HepG2 (cell line): Measurements from ENCODE around the gene PYDC2. TPM values are rescaled to one million over a fixed set of nuclear protein-coding genes. Genes with fewer than 3 reads are reported as not detected.

Source experiments
- ATAC-seq: fragments of 200-7000 bp; cut with Tn5 transposase; 3 replicates; pipeline ENCODE4 v1.9.1; 2020; ENCODE audit warnings: mild to moderate bottlenecking, moderate library complexity
- BruUV-seq: library from RNA; stranded (reverse); fragments of 400-500 nt; replicated peaks from 2 replicates; lab custom pipeline; 2021; lab: Mats Ljungman, UMichigan
- CTCF ChIA-PET: fragments of 300-600 bp; formaldehyde crosslinking; extraction: SDS; loops from one replicate; lab custom pipeline; 2021; ENCODE audit warnings: low total read pairs, inconsistent platforms, low intra/inter-chr PET ratio; lab: Yijun Ruan, JAX
- POLR2A ChIA-PET: fragments of 350-600 bp; sonication (Branson Sonifier 250); formaldehyde crosslinking; loops from one replicate; lab custom pipeline; 2020; ENCODE audit warnings: antibody characterized with exemption, inconsistent platforms; lab: Yijun Ruan, JAX
- DNase-seq: peaks from one replicate; pipeline ENCODE4 v3.0.0-alpha.2; 2015; ENCODE audit warnings: low spot score
- FAIRE-seq: peaks from 3 replicates; lab custom pipeline; 2011; peaks lifted over from hg19 to GRCh38; lab: Jason Lieb, UNC
- H2AFZ ChIP-seq: one replicate; pipeline ENCODE4 v1.6.1; 2011; ENCODE audit warnings: low read length, inconsistent platforms
- H3K27ac ChIP-seq: fragments of 300-600 bp; 3 replicates; pipeline ENCODE4 v1.8.0; 2011; ENCODE audit warnings: mixed run types, mild to moderate bottlenecking, mixed read lengths, low read length, inconsistent platforms; ENCODE audit not compliant: insufficient read depth; ENCODE audit errors: extremely low read length
- H3K27me3 ChIP-seq, 2 experiments: fragments of 200-600 bp in 1 of 2; 2 replicates in 1 of 2; 3 replicates in 1 of 2; pipeline versions ENCODE4 v1.6.0 to v1.8.0; 2011; ENCODE audit warnings: low read length in 2 of 2, mild to moderate bottlenecking in 2 of 2, moderate library complexity in 2 of 2, inconsistent platforms in 1 of 2; ENCODE audit not compliant: insufficient read depth in 2 of 2, control insufficient read depth in 1 of 2
- H3K36me3 ChIP-seq, 2 experiments: fragments of 200-600 bp in 1 of 2; replicated peaks in 1 of 2; 2 replicates in 1 of 2; 3 replicates in 1 of 2; pipeline versions ENCODE4 v1.5.1 to v1.8.0; 2011; ENCODE audit warnings: low read length in 2 of 2, inconsistent platforms in 1 of 2; ENCODE audit not compliant: insufficient read depth in 2 of 2, control insufficient read depth in 1 of 2
- H3K4me1 ChIP-seq: 2 replicates; pipeline ENCODE4 v1.5.1; 2012; ENCODE audit warnings: low read length, inconsistent platforms; ENCODE audit not compliant: insufficient read depth
- H3K4me2 ChIP-seq: 2 replicates; pipeline ENCODE4 v1.6.0; 2011; ENCODE audit warnings: low read depth, low read length, inconsistent platforms
- H3K4me3 ChIP-seq, 3 experiments: fragments of 200-600 bp in 1 of 3; sonication (generic), shearing (Covaris generic) in 1 of 3; replicated peaks in 1 of 3; 2 replicates each; pipeline ENCODE4 v1.5.1; 2011 to 2016; ENCODE audit warnings: low read length in 3 of 3, inconsistent platforms in 2 of 3, low read depth in 2 of 3, mild to moderate bottlenecking in 2 of 3, control low read depth in 1 of 3, mixed read lengths in 1 of 3; ENCODE audit not compliant: insufficient read depth in 1 of 3
- H3K79me2 ChIP-seq: one replicate; pipeline ENCODE4 v1.6.1; 2011; ENCODE audit warnings: low read length, inconsistent platforms; ENCODE audit not compliant: insufficient read depth
- H3K9ac ChIP-seq: 2 replicates; pipeline ENCODE4 v1.6.0; 2011; ENCODE audit warnings: mild to moderate bottlenecking, low read depth, low read length, inconsistent platforms; ENCODE audit not compliant: insufficient read depth
- H3K9me3 ChIP-seq: 2 replicates; pipeline ENCODE4 v1.5.1; 2012; ENCODE audit warnings: mild to moderate bottlenecking, low read length
- H4K20me1 ChIP-seq: 2 replicates; pipeline ENCODE4 v1.6.0; 2011; ENCODE audit warnings: inconsistent platforms, mild to moderate bottlenecking, low read length, moderate library complexity; ENCODE audit not compliant: insufficient read depth
- ARNT2 ChIP-seq: sonication (generic); formaldehyde crosslinking; IDR thresholded peaks from 2 replicates; pipeline ENCODE4 v1.8.0; 2022; ENCODE audit warnings: mild to moderate bottlenecking, low read depth, missing genetic modification reagents, moderate library complexity
- BCL6 ChIP-seq: IDR thresholded peaks from 2 replicates; pipeline ENCODE4 v1.6.1; 2016; ENCODE audit warnings: missing genetic modification reagents, missing compliant biosample characterization
- GMEB2 ChIP-seq: IDR thresholded peaks from 2 replicates; pipeline ENCODE4 v1.6.1; 2016; ENCODE audit warnings: missing biosample characterization, missing genetic modification reagents, low read depth
- HMGA1 ChIP-seq: sonication (generic); formaldehyde crosslinking; conservative IDR thresholded peaks from 2 replicates; pipeline ENCODE4 v1.4.0; 2020; ENCODE audit warnings: missing genetic modification reagents
- IKZF4 ChIP-seq: sonication (generic); formaldehyde crosslinking; IDR thresholded peaks from 2 replicates; pipeline ENCODE4 v1.5.1; 2020; ENCODE audit warnings: borderline replicate concordance, mild to moderate bottlenecking, low read depth, missing genetic modification reagents; ENCODE audit errors: not compliant biosample characterization
- PAX8 ChIP-seq: sonication (generic); formaldehyde crosslinking; IDR thresholded peaks from 2 replicates; pipeline ENCODE4 v1.8.0; 2022; ENCODE audit warnings: mild to moderate bottlenecking, missing genetic modification reagents, borderline replicate concordance
- RXRB ChIP-seq: IDR thresholded peaks from 2 replicates; pipeline ENCODE4 v1.6.1; 2016; ENCODE audit warnings: borderline replicate concordance, missing genetic modification reagents, missing compliant biosample characterization
- SRSF4 ChIP-seq: fragments of 200-400 bp; formaldehyde crosslinking; IDR thresholded peaks from one replicate; pipeline ENCODE4 v1.6.1; 2018; ENCODE audit warnings: mild to moderate bottlenecking, low read depth, low read length, moderate library complexity; ENCODE audit not compliant: poor library complexity, severe bottlenecking
- ZNF501 ChIP-seq: sonication (generic); formaldehyde crosslinking; IDR thresholded peaks from 2 replicates; pipeline ENCODE4 v1.5.1; 2020; ENCODE audit warnings: mild to moderate bottlenecking, moderate library complexity, missing genetic modification reagents
- ZNF576 ChIP-seq: sonication (generic); formaldehyde crosslinking; IDR thresholded peaks from 2 replicates; pipeline ENCODE4 v1.4.0; 2020; ENCODE audit warnings: mild to moderate bottlenecking, missing genetic modification reagents
- WGBS: methylation state at CpG from one replicate; pipeline ENCODE4 v1.1.6; 2017; ENCODE audit warnings: low lambda C conversion rate; 5-methylcytosine and 5-hydroxymethylcytosine counted together
- in situ Hi-C: cut with HindIII; loops from 2 replicates; pipeline ENCODE4 v1.10.0; 2017; ENCODE audit warnings: low pct_unique_long_range_greater_than_20kb; ENCODE audit not compliant: extremely low pct_ligation_motif_present
- intact Hi-C: fragments of 100-400 bp; cut with micrococcal nuclease; formaldehyde crosslinking; loops from one replicate; pipeline ENCODE4 v1.10.0; 2022; ENCODE audit not compliant: unreplicated experiment
- polyA plus RNA-seq, 8 experiments: library from polyadenylated mRNA; depleted of rRNA in 3 of 8; stranded (reverse) in 7 of 8; unstranded in 1 of 8; fragments of >200 nt; fragmentation: Illumina TruSeq in 4 of 8; extraction: Trizol in 4 of 8; gene quantifications; 2 replicates each; pipeline versions ENCODE4 v1.2.1 to v1.2.3, GENCODE V29; 2011 to 2016; ENCODE audit warnings: low read depth in 4 of 8, missing spikeins in 1 of 8, mixed read lengths in 1 of 8; ENCODE audit not compliant: insufficient read depth in 1 of 8
- total RNA-seq, 5 experiments: library from RNA; depleted of rRNA; stranded (reverse); fragments of >200 nt; fragmentation: Illumina TruSeq; extraction: Trizol; gene quantifications; 2 replicates each; pipeline ENCODE4 v1.2.3, GENCODE V29; 2016; ENCODE audit warnings: low read depth in 1 of 5
- TF ChIP-seq, protein P1 (sequence below): sonication (generic); formaldehyde crosslinking; IDR thresholded peaks from 2 replicates; pipeline ENCODE4 v1.4.0; 2020; ENCODE audit warnings: missing genetic modification reagents

PYDC2 gene
- total and polyA plus RNA-seq, 2 of the 13 experiments (the other 11 are each of a cell fraction or from before 2014, with no cell fraction given) = not detected

DNA sequence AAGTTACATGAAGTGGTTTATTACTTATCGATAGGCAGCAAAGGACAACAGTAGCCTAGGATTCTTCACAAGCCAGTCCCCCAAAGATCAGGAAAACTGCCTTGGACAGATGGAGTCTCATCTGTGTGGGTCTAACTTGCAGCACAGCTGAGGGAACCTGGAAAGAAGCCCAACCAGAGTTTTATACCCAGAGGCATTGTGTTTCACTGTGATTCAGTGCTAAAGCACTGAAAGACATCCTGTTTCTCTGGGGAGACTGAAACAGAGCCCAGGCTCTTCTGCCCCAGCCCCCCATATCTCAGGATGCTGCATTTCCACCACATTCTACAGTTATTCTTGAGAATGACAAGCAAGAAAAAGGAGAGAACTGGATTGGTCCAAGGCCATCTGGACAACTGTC, 48.2 kb upstream of the PYDC2 start (continued):
- TF ChIP-seq, protein P1, sequence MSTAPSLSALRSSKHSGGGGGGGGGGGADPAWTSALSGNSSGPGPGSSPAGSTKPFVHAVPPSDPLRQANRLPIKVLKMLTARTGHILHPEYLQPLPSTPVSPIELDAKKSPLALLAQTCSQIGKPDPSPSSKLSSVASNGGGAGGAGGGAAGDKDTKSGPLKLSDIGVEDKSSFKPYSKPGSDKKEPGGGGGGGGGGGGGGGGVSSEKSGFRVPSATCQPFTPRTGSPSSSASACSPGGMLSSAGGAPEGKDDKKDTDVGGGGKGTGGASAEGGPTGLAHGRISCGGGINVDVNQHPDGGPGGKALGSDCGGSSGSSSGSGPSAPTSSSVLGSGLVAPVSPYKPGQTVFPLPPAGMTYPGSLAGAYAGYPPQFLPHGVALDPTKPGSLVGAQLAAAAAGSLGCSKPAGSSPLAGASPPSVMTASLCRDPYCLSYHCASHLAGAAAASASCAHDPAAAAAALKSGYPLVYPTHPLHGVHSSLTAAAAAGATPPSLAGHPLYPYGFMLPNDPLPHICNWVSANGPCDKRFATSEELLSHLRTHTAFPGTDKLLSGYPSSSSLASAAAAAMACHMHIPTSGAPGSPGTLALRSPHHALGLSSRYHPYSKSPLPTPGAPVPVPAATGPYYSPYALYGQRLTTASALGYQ (CRISPR knock-in tag) = no peak
- TF ChIP-seq ZNF576 (CRISPR knock-in tag) = no peak
- no peak for TF ChIP-seq SRSF4

DNA sequence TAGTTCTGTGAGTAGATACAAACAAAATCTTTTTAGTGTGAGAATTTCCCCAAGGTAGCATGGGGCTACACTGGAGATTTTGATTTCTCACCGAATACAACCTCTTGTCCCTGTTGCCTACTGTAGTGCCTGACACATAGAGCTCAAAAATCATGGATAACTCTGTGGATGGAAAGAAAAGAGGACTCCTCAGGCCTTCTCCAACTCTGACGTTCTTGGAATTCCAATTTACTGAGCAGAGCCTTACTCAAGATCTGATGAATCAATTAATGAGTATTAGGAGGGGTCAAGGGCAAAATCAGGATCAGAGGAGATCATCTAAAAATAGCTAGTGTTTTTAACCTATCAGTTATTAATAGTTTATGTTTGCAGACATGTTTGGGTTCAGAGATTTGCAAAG, 46.7 kb upstream of the PYDC2 start:
- intact Hi-C loops = no loop called here
- POLR2A ChIA-PET = no interaction called here

More for the DNA sequence above, 46.7 kb upstream of the PYDC2 start:
- no peak overlapping the region for H2AFZ ChIP-seq
- no peaks in the 10 kb centered on the region for H4K20me1 ChIP-seq
- H3K27me3 ChIP-seq = no peaks in the 10 kb centered on the region
- CTCF ChIA-PET = no interaction called here
- no TSS peak for BruUV-seq
- no peak overlapping the region for H3K27ac ChIP-seq
- no peak overlapping the region for H3K4me2 ChIP-seq
- H3K9me3 ChIP-seq = peaks cover 10% of the 10 kb centered on the region; the same call in 1 of the 2 replicates
- no peak for ATAC-seq
- WGBS = 0% methylated on average over 2 of the region's 2 CpGs
- H3K4me3 ChIP-seq = no peak overlapping the region
- FAIRE-seq = no peak
- no peak for TF ChIP-seq GMEB2
- TF ChIP-seq BCL6 (CRISPR knock-in tag) = no peak
- no peak for TF ChIP-seq ARNT2
- TF ChIP-seq RXRB (CRISPR knock-in tag) = no peak
- no peak for TF ChIP-seq PAX8 (CRISPR knock-in tag)
- TF ChIP-seq HMGA1 (CRISPR knock-in tag) = no peak
- TF ChIP-seq ZNF501 = no peak
- no peak for TF ChIP-seq IKZF4
- H3K36me3 ChIP-seq = no peaks in the 10 kb centered on the region
- H3K4me1 ChIP-seq = no peaks in the 10 kb centered on the region
- H3K79me2 ChIP-seq = no peaks in the 10 kb centered on the region
- no peak overlapping the region for H3K9ac ChIP-seq
- in situ Hi-C loops = loop anchor here (10.0 kb wide), 2 partner anchors 391 to 1031 kb away; no protein-coding TSS in a partner anchor
- no peak for DNase-seq
